HL-60 (cell line): ENCODE data around the gene OTOP3.
A peak's percentile ranks its signal among the peaks of the same experiment; 100 is the strongest.

Experiments
- DNase-seq, 2 experiments: peaks; one replicate each; pipeline ENCODE4 v3.0.0-alpha.2; 2010 to 2020; ENCODE audit warnings: low read depth in 1 of 2, low spot score in 1 of 2
- H3K27ac ChIP-seq: fragments of 250-450 bp; sonication (Bioruptor Pico); replicated peaks from 2 replicates; pipeline ENCODE4 v1.5.1; 2020; ENCODE audit warnings: mild to moderate bottlenecking, moderate library complexity
- H3K27me3 ChIP-seq: fragments of 250-450 bp; sonication (Bioruptor Pico); 2 replicates; pipeline ENCODE4 v1.5.1; 2021; ENCODE audit warnings: mild to moderate bottlenecking, moderate library complexity; ENCODE audit not compliant: insufficient read depth, poor library complexity, severe bottlenecking
- H3K4me3 ChIP-seq: replicated peaks from 2 replicates; pipeline ENCODE4 v1.5.1; 2011; ENCODE audit warnings: mild to moderate bottlenecking, control low read depth, low read length; ENCODE audit not compliant: insufficient read depth
- GABPA ChIP-seq: IDR thresholded peaks from 2 replicates; pipeline ENCODE4 v1.6.1; 2012; ENCODE audit warnings: low read depth
- POLR2AphosphoS5 ChIP-seq: IDR thresholded peaks from 2 replicates; pipeline ENCODE4 v1.6.1; 2012; ENCODE audit warnings: low read depth
- SPI1 ChIP-seq: IDR thresholded peaks from 2 replicates; pipeline ENCODE4 v1.6.1; 2012; ENCODE audit warnings: low read depth, mild to moderate bottlenecking, borderline replicate concordance
- TF ChIP-seq, protein P1 (sequence below): IDR thresholded peaks from one replicate; pipeline ENCODE4 v1.5.1; 2011; ENCODE audit warnings: low read length, control low read depth, inconsistent platforms; ENCODE audit not compliant: insufficient read depth
- TF ChIP-seq, protein P2 (sequence below): IDR thresholded peaks from 2 replicates; pipeline ENCODE4 v1.6.1; 2012; ENCODE audit warnings: low read depth; ENCODE audit not compliant: insufficient replicate concordance

The OTOP3 gene

DNA sequence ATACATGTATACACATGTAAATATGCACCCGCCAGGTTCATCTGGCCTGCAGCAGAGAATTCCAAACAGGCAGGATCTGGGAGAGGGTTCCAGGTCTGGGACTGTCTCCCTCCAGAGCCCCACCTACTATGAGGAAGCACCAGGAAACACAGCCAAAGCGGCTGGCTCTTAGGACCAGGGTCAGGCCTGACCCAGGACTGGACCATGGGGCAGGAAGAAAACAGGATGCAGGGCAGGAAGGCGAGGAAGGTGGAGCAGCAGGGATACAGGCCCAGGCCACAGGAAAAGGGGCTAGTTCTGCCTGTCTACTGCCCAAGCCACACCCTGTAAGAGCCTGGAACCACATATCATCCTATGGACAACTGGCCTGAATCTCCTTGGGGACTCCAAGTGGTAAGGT is 34.7 kb downstream of the OTOP3 start:
- peaks cover 28% of the 10 kb centered on the region for H3K27me3 ChIP-seq
- H3K27ac ChIP-seq, result no peak overlapping the region
- DNase-seq, result no peak
- TF ChIP-seq GABPA (no peak), POLR2AphosphoS5 (no peak)
- no peak overlapping the region for H3K4me3 ChIP-seq

DNA sequence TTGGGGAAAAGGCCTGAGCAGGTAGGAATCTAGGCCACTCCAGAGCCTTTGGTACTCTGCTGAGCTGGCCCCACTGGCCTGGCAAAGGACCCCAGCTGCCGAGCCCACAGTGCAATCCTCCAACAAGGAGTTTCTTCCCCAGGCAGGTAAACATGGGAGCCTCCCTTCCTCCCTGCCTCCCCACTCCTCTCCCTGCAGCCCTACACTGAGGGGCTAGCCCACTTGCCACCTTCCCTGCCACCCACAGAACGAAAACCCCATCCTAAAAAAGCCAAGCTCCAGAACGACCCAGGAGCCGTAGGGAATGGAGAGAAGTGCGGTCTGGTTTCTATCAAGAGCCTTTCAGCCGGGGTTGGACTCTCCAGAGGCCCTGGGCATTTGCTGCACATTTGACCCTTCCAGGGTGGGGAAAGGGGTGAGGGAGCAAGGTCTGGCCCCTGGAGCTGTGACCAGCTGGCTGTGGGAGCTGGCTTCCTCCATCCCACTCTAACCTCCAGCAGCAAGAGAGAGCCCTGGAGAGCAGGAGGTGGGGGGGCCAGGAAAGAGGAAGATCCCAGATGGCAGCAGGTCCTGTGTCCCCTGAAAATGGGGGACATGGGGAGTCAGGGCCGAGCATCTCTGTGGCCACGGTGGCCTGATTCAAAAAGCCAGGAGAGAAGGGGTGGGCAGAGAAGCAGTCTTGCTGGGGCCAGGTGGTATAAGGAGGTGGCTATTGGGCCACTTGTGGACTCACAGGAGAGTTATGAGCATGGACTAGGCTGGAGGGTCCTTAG is 35.6 kb downstream of the OTOP3 start:
- H3K4me3 ChIP-seq, result no peak overlapping the region
- no peak overlapping the region for H3K27ac ChIP-seq
- TF ChIP-seq GABPA, result no peak
- no peak for TF ChIP-seq POLR2AphosphoS5
- DNase-seq, result no peak
- peaks cover 28% of the 10 kb centered on the region for H3K27me3 ChIP-seq

DNA sequence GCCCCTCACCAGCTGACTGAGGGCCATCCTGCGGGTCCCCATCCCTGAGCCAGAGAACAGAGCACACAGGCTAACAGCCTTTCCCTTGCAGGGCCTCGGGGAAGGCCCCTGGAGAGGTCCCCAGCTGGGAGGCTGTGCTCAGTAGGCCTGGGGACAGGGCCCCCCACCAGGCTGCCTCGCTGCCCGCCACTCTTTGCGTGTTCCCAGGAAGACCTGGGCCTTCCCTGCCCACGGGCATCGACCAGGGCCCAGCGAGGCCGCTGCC is 36.1 kb downstream of the OTOP3 start:
- TF ChIP-seq, protein P1, sequence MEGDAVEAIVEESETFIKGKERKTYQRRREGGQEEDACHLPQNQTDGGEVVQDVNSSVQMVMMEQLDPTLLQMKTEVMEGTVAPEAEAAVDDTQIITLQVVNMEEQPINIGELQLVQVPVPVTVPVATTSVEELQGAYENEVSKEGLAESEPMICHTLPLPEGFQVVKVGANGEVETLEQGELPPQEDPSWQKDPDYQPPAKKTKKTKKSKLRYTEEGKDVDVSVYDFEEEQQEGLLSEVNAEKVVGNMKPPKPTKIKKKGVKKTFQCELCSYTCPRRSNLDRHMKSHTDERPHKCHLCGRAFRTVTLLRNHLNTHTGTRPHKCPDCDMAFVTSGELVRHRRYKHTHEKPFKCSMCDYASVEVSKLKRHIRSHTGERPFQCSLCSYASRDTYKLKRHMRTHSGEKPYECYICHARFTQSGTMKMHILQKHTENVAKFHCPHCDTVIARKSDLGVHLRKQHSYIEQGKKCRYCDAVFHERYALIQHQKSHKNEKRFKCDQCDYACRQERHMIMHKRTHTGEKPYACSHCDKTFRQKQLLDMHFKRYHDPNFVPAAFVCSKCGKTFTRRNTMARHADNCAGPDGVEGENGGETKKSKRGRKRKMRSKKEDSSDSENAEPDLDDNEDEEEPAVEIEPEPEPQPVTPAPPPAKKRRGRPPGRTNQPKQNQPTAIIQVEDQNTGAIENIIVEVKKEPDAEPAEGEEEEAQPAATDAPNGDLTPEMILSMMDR, result no peak
- TF ChIP-seq, protein P2, sequence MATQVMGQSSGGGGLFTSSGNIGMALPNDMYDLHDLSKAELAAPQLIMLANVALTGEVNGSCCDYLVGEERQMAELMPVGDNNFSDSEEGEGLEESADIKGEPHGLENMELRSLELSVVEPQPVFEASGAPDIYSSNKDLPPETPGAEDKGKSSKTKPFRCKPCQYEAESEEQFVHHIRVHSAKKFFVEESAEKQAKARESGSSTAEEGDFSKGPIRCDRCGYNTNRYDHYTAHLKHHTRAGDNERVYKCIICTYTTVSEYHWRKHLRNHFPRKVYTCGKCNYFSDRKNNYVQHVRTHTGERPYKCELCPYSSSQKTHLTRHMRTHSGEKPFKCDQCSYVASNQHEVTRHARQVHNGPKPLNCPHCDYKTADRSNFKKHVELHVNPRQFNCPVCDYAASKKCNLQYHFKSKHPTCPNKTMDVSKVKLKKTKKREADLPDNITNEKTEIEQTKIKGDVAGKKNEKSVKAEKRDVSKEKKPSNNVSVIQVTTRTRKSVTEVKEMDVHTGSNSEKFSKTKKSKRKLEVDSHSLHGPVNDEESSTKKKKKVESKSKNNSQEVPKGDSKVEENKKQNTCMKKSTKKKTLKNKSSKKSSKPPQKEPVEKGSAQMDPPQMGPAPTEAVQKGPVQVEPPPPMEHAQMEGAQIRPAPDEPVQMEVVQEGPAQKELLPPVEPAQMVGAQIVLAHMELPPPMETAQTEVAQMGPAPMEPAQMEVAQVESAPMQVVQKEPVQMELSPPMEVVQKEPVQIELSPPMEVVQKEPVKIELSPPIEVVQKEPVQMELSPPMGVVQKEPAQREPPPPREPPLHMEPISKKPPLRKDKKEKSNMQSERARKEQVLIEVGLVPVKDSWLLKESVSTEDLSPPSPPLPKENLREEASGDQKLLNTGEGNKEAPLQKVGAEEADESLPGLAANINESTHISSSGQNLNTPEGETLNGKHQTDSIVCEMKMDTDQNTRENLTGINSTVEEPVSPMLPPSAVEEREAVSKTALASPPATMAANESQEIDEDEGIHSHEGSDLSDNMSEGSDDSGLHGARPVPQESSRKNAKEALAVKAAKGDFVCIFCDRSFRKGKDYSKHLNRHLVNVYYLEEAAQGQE, result no peak
- TF ChIP-seq SPI1 (no peak), GABPA (no peak), POLR2AphosphoS5 (no peak)
- DNase-seq, result no peak
- peaks cover 28% of the 10 kb centered on the region for H3K27me3 ChIP-seq
- H3K27ac ChIP-seq, result no peak overlapping the region
- H3K4me3 ChIP-seq, result no peak overlapping the region

DNA sequence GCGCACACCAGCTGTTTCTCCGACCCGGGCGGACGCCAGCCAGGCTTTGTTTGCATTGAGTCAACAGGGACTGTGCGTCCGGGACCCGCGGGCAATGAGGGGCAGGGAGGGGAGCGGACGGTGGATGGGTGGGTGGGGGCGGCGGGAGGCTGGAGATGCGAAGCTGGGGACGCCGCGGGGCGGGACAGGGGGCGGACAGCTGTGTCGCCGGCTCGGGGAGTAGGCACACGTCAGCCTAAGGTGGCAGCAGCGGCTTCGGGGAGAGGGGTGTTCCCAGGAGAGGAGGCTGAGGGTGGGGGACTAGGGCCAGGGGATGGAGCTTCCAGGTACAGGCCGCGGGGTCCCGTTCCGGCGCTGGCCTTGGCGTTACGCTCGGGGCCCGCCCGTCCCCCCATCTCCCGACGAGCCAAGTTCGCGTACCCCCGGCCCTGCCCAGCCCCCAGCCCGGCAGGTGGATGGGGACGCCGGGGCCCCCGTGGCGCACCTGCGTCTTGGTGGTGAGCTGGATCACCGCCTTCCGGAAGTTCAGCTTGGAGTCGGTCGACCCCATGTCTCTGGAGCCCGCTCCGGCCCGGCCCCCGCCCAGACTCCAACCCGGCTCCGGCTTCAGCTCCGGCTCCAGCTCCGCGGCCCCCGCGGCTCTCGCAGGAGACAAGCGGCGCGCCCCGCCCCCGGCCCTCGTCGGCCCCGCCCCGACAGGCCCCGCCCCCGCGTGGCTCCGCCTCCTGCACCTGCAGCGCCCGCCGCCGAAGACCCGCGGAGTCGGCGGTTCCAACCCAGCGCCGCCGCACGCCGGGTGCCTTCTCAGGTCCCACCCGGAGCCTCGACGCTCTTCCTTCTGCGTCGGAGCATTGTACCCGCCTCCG is 36.6 kb downstream of the OTOP3 start, which contains the start of gene HID1:
TSS of gene HID1 (minus strand) at position 653 of the 866 bp plus-strand sequence. CDS start at position 550, 103 bp downstream.
- Histone ChIP-seq H3K27me3 (peaks cover 28% of the 10 kb centered on the region), H3K4me3 (peak within 1 kb of the TSS; percentile 49), H3K27ac (no peak within 1 kb of the TSS)
- TF ChIP-seq SPI1, result no peak
- TF ChIP-seq GABPA, result no peak
- TF ChIP-seq, protein P1, result no peak
- DNase-seq, result peak in 1 of 2 experiments; percentile 20

DNA sequence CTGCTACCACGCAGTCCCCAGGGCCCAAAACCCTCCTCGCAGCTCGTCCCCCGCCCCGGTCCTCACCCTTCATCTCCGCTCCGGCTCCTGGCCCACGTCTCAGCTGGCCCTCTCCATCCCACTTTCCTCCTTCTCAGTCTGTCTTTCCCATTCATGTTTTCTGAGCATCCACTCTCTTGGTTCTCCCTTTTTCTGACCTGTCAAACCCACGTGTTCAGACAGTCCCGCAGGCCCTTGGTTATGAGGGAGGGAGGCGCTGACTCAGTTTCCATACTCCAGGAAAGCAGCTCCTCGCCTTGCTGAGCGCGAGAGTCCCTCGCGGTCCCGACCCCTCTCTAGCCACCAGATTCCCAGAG is 37.3 kb downstream of the OTOP3 start:
- DNase-seq, result no peak
- Histone ChIP-seq H3K27me3 (peaks cover 28% of the 10 kb centered on the region), H3K4me3 (peak overlapping the region; percentile 21), H3K27ac (no peak overlapping the region)
- TF ChIP-seq SPI1 (no peak), GABPA (no peak), POLR2AphosphoS5 (no peak)
- TF ChIP-seq, protein P2, result no peak
- TF ChIP-seq, protein P1, result no peak
